OCI-LY7 (cell line): ENCODE measurements around the gene SUPT16H.

Source experiments
- CTCF ChIP-seq: fragments of 200-600 bp; sonication (generic); conservative IDR thresholded peaks from 2 replicates; pipeline ENCODE4 v1.5.1; 2014; ENCODE audit warnings: mild to moderate bottlenecking, antibody characterized with exemption, low read length, moderate library complexity, mixed read lengths
- EZH2phosphoT487 ChIP-seq: fragments of 200-600 bp; sonication (generic); IDR thresholded peaks from 2 replicates; pipeline ENCODE4 v1.6.1; 2018; ENCODE audit warnings: low read depth, borderline replicate concordance, mild to moderate bottlenecking, mixed run types, antibody characterized with exemption, low read length, moderate library complexity, mixed read lengths

DNA sequence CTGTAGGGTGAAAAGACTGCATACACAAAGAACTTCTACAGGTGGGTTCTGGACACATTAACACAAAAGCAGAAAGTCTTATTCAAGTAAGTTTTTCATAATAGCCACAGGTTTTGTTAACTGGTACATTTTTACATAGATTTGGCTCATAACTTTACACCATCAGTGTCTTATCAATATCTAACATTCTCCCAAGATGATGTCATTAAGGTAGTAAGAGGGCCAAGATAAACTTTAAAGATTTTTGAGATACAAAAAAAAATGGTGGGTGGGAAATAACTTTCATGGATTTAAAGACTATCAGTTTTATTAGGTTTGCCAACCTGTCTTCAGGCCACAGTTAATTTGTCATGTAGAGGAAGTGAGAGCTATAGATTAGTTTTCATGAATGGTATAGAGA lies 1.7 kb downstream of the SUPT16H start:
- no peak for TF ChIP-seq CTCF
- TF ChIP-seq EZH2phosphoT487, result no peak
